Coronary artery (tissue), 2 donors: Measurements from ENCODE around the gene KCNG1.
"Not testable (repeated sequence)": the region's sequence is repeated elsewhere in the genome, so short reads cannot be mapped to it uniquely, and the experiment has no call there.

Source experiments
- DNase-seq: peaks from one replicate; pipeline ENCODE4 v3.0.0-alpha.2; 2017; ENCODE audit warnings: low spot score
- H3K27ac ChIP-seq, 2 donors: fragments of 200-600 bp; sonication (generic); one replicate each; pipeline ENCODE4 v1.5.1; 2016 to 2019
- H3K4me3 ChIP-seq: fragments of 200-600 bp; sonication (generic); 2 replicates; pipeline ENCODE4 v1.5.1; 2016; ENCODE audit warnings: mild to moderate bottlenecking, moderate library complexity
- CTCF ChIP-seq: fragments of 200-600 bp; sonication (generic); IDR thresholded peaks from one replicate; pipeline ENCODE4 v1.5.1; 2019; ENCODE audit warnings: antibody characterized with exemption

The KCNG1 gene

GRCh38 chr20:51060301-51060700 is 37.4 kb upstream of the KCNG1 start:
- no peak for TF ChIP-seq CTCF
- no peak overlapping the region for H3K4me3 ChIP-seq
- H3K27ac ChIP-seq = no peak overlapping the region
- no peak for DNase-seq

- Histone ChIP-seq H3K4me3 (no peak overlapping the region), H3K27ac (no peak overlapping the region)
- no peak for TF ChIP-seq CTCF
- DNase-seq = no peak
These were observed 37.0 kb upstream of the KCNG1 start for GRCh38 chr20:51059862-51060261.

- DNase-seq = no peak
- TF ChIP-seq CTCF = no peak
- Histone ChIP-seq H3K27ac (no peak overlapping the region), H3K4me3 (no peak overlapping the region)
These were observed 35.1 kb upstream of the KCNG1 start for GRCh38 chr20:51058017-51058416.

DNA sequence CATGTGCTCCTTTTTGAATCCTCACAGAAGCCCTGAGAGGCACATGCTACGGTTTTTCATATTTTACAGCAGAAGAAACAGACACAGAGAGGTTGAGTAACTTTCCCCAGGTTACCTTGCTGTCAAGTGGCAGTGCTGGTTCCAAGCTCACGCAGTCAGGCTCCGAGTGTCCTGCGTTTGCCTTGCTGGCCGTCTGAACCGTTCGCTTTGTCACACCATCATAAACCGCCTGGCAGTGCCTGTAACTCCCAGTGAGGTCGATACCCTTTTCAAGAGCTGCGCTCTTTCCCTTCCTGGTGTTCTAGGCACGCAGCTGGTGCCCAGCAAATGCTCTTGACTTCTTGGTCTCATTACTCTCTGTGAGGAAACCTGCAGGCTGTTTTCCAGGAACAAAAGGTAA is 31.3 kb upstream of the KCNG1 start:
- TF ChIP-seq CTCF = no peak
- no peak overlapping the region for H3K4me3 ChIP-seq
- DNase-seq = no peak
- no peak overlapping the region for H3K27ac ChIP-seq

GRCh38 chr20:51050531-51051075 is 27.7 kb upstream of the KCNG1 start:
- no peak for TF ChIP-seq CTCF
- Histone ChIP-seq H3K27ac (no peak overlapping the region), H3K4me3 (no peak overlapping the region)
- DNase-seq = no peak

GRCh38 chr20:51046021-51046985 is 23.4 kb upstream of the KCNG1 start:
- no peak overlapping the region for H3K4me3 ChIP-seq
- H3K27ac ChIP-seq = no peak overlapping the region
- TF ChIP-seq CTCF = no peak
- no peak for DNase-seq

- not testable (repeated sequence) for H3K27ac ChIP-seq
These were observed 22.6 kb upstream of the KCNG1 start for GRCh38 chr20:51045492-51045891.

More at GRCh38 chr20:51045492-51045891, 22.6 kb upstream of the KCNG1 start:
- not testable (repeated sequence) for DNase-seq, H3K4me3 ChIP-seq
